HepG2 (cell line): ENCODE data around the gene ANO10. TPM values are rescaled to one million over a fixed set of nuclear protein-coding genes. Genes with fewer than 3 reads are reported as not detected.

Experiments used
- BATF2 ChIP-seq: sonication (generic); formaldehyde crosslinking; IDR thresholded peaks from 2 replicates; pipeline ENCODE4 v1.8.0; 2022; ENCODE audit warnings: mild to moderate bottlenecking, missing genetic modification reagents, moderate library complexity
- JARID2 ChIP-seq: sonication (generic); formaldehyde crosslinking; IDR thresholded peaks from 2 replicates; pipeline ENCODE4 v1.8.1; 2023; ENCODE audit warnings: missing genetic modification reagents, inconsistent platforms; ENCODE audit not compliant: insufficient replicate concordance
- KDM5B ChIP-seq: sonication (generic); formaldehyde crosslinking; IDR thresholded peaks from 2 replicates; pipeline ENCODE4 v1.4.0; 2020; ENCODE audit warnings: missing genetic modification reagents, mild to moderate bottlenecking, borderline replicate concordance
- NFRKB ChIP-seq: fragments of 450-650 bp; IDR thresholded peaks from 2 replicates; pipeline ENCODE4 v1.6.1; 2017
- SATB2 ChIP-seq: sonication (generic); formaldehyde crosslinking; IDR thresholded peaks from 2 replicates; pipeline ENCODE4 v1.5.0; 2020; ENCODE audit warnings: missing genetic modification reagents
- ZC3H4 ChIP-seq: sonication (generic); formaldehyde crosslinking; IDR thresholded peaks from 2 replicates; pipeline ENCODE4 v1.4.0; 2020; ENCODE audit warnings: missing genetic modification reagents, borderline replicate concordance
- ZNF276 ChIP-seq: sonication (generic); formaldehyde crosslinking; IDR thresholded peaks from 2 replicates; pipeline ENCODE4 v1.4.0; 2020; ENCODE audit warnings: mild to moderate bottlenecking, low read depth, missing genetic modification reagents
- ZNF292 ChIP-seq: sonication (generic); formaldehyde crosslinking; IDR thresholded peaks from 2 replicates; pipeline ENCODE4 v1.8.1; 2022; ENCODE audit warnings: mild to moderate bottlenecking, low read depth, missing genetic modification reagents, borderline replicate concordance
- ZNF567 ChIP-seq: sonication (generic); formaldehyde crosslinking; IDR thresholded peaks from 2 replicates; pipeline ENCODE4 v1.8.1; 2023; ENCODE audit warnings: mild to moderate bottlenecking, missing genetic modification reagents, borderline replicate concordance
- ZNF75D ChIP-seq: sonication (generic); formaldehyde crosslinking; IDR thresholded peaks from 2 replicates; pipeline ENCODE4 v1.8.1; 2023; ENCODE audit warnings: missing genetic modification reagents, mild to moderate bottlenecking, borderline replicate concordance
- polyA plus RNA-seq, 8 experiments: library from polyadenylated mRNA; depleted of rRNA in 3 of 8; stranded (reverse) in 7 of 8; unstranded in 1 of 8; fragments of >200 nt; fragmentation: Illumina TruSeq in 4 of 8; extraction: Trizol in 4 of 8; gene quantifications; 2 replicates each; pipeline versions ENCODE4 v1.2.1 to v1.2.3, GENCODE V29; 2011 to 2016; ENCODE audit warnings: low read depth in 4 of 8, missing spikeins in 1 of 8, mixed read lengths in 1 of 8; ENCODE audit not compliant: insufficient read depth in 1 of 8
- total RNA-seq, 5 experiments: library from RNA; depleted of rRNA; stranded (reverse); fragments of >200 nt; fragmentation: Illumina TruSeq; extraction: Trizol; gene quantifications; 2 replicates each; pipeline ENCODE4 v1.2.3, GENCODE V29; 2016; ENCODE audit warnings: low read depth in 1 of 5
- TF ChIP-seq, protein P1 (sequence below): sonication (generic); formaldehyde crosslinking; IDR thresholded peaks from 2 replicates; pipeline ENCODE4 v1.8.0; 2022; ENCODE audit warnings: mild to moderate bottlenecking, missing genetic modification reagents, borderline replicate concordance
- TF ChIP-seq, protein P2 (sequence below): sonication (generic); formaldehyde crosslinking; conservative IDR thresholded peaks from 2 replicates; pipeline ENCODE4 v1.5.0; 2020; ENCODE audit warnings: missing genetic modification reagents
- TF ChIP-seq, protein P3 (sequence below): sonication (generic); formaldehyde crosslinking; IDR thresholded peaks from 2 replicates; pipeline ENCODE4 v1.4.0; 2020; ENCODE audit warnings: mild to moderate bottlenecking, missing genetic modification reagents

Gene ANO10
- total and polyA plus RNA-seq, 2 of the 13 experiments (the other 11 are each of a cell fraction or from before 2014, with no cell fraction given), result 10.4 to 13.1 TPM

GRCh38 chr3:43621656-43622432 is at the start of gene ANO10 (continued):
- TF ChIP-seq, protein P1, sequence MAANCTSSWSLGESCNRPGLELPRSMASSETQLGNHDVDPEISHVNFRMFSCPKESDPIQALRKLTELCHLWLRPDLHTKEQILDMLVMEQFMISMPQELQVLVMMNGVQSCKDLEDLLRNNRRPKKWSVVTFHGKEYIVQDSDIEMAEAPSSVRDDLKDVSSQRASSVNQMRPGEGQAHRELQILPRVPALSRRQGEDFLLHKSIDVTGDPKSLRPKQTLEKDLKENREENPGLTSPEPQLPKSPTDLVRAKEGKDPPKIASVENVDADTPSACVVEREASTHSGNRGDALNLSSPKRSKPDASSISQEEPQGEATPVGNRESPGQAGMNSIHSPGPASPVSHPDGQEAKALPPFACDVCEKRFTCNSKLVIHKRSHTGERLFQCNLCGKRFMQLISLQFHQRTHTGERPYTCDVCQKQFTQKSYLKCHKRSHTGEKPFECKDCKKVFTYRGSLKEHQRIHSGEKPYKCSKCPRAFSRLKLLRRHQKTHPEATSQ (CRISPR knock-in tag), result no peak
- TF ChIP-seq, protein P2, sequence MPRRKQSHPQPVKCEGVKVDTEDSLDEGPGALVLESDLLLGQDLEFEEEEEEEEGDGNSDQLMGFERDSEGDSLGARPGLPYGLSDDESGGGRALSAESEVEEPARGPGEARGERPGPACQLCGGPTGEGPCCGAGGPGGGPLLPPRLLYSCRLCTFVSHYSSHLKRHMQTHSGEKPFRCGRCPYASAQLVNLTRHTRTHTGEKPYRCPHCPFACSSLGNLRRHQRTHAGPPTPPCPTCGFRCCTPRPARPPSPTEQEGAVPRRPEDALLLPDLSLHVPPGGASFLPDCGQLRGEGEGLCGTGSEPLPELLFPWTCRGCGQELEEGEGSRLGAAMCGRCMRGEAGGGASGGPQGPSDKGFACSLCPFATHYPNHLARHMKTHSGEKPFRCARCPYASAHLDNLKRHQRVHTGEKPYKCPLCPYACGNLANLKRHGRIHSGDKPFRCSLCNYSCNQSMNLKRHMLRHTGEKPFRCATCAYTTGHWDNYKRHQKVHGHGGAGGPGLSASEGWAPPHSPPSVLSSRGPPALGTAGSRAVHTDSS (CRISPR knock-in tag), result no peak
- TF ChIP-seq, protein P3, sequence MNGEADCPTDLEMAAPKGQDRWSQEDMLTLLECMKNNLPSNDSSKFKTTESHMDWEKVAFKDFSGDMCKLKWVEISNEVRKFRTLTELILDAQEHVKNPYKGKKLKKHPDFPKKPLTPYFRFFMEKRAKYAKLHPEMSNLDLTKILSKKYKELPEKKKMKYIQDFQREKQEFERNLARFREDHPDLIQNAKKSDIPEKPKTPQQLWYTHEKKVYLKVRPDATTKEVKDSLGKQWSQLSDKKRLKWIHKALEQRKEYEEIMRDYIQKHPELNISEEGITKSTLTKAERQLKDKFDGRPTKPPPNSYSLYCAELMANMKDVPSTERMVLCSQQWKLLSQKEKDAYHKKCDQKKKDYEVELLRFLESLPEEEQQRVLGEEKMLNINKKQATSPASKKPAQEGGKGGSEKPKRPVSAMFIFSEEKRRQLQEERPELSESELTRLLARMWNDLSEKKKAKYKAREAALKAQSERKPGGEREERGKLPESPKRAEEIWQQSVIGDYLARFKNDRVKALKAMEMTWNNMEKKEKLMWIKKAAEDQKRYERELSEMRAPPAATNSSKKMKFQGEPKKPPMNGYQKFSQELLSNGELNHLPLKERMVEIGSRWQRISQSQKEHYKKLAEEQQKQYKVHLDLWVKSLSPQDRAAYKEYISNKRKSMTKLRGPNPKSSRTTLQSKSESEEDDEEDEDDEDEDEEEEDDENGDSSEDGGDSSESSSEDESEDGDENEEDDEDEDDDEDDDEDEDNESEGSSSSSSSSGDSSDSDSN (CRISPR knock-in tag), result peak; percentile 68
- TF ChIP-seq JARID2, result no peak
- TF ChIP-seq NFRKB, result no peak
- TF ChIP-seq KDM5B (CRISPR knock-in tag), result peak; percentile 59; the same call in 1 of the 2 replicates
- no peak for TF ChIP-seq ZNF75D (CRISPR knock-in tag)
- TF ChIP-seq ZNF292 (CRISPR knock-in tag), result 0 out of 2 replicates have a peak, but pooled peaks have one; percentile 9
- no peak for TF ChIP-seq BATF2 (CRISPR knock-in tag)
- TF ChIP-seq ZNF276, result no peak
- no peak for TF ChIP-seq SATB2 (CRISPR knock-in tag)
- no peak for TF ChIP-seq ZC3H4 (CRISPR knock-in tag)
- TF ChIP-seq ZNF567 (CRISPR knock-in tag), result no peak
